Measurements from ENCODE around the gene ITPRIPL2.

- TF ChIP-seq CTCF (IDR thresholded peaks at IDR 0.05) = no peak
- no peak for TF ChIP-seq POLR2A (IDR thresholded peaks at IDR 0.05)
Measured at GRCh38 chr16:19152042-19152441, 38.3 kb downstream of the ITPRIPL2 start.

Data from prostate gland (tissue), 2 donors.